HEK293T (cell line): ENCODE data around the gene IFT80.

ENCODE experiments used
- CTCF ChIA-PET: fragments of 350-600 bp; formaldehyde crosslinking; extraction: SDS; loops from one replicate; lab custom pipeline; 2021; ENCODE audit warnings: antibody characterized with exemption, inconsistent platforms; lab: Yijun Ruan, JAX
- POLR2A ChIA-PET: fragments of 350-600 bp; formaldehyde crosslinking; extraction: SDS; loops from one replicate; lab custom pipeline; 2020; ENCODE audit warnings: antibody characterized with exemption, inconsistent platforms; lab: Yijun Ruan, JAX
- DNase-seq: peaks from one replicate; pipeline ENCODE4 v3.0.0; 2012; ENCODE audit warnings: mixed read lengths; ENCODE audit errors: extremely low spot score
- ARNT ChIP-seq: fragments of 450-650 bp; IDR thresholded peaks from 2 replicates; pipeline ENCODE4 v1.6.1; 2017; ENCODE audit warnings: mild to moderate bottlenecking
- BHLHE40 ChIP-seq: fragments of 450-650 bp; IDR thresholded peaks from 2 replicates; pipeline ENCODE4 v1.6.1; 2016; ENCODE audit warnings: mild to moderate bottlenecking, moderate library complexity, borderline replicate concordance
- CTBP1 ChIP-seq: fragments of 450-650 bp; IDR thresholded peaks from 2 replicates; pipeline ENCODE4 v1.6.1; 2016; ENCODE audit warnings: borderline replicate concordance
- ELF4 ChIP-seq: fragments of 450-650 bp; IDR thresholded peaks from 2 replicates; pipeline ENCODE4 v1.6.1; 2017; ENCODE audit warnings: antibody characterized with exemption
- FOXA1 ChIP-seq: fragments of 450-650 bp; IDR thresholded peaks from 2 replicates; pipeline ENCODE4 v1.6.1; 2016; ENCODE audit warnings: mild to moderate bottlenecking
- FOXK2 ChIP-seq: fragments of 450-650 bp; IDR thresholded peaks from 2 replicates; pipeline ENCODE4 v1.6.1; 2016; ENCODE audit warnings: mild to moderate bottlenecking
- FOXM1 ChIP-seq: fragments of 450-650 bp; IDR thresholded peaks from 2 replicates; pipeline ENCODE4 v1.6.1; 2017; ENCODE audit warnings: mild to moderate bottlenecking, borderline replicate concordance
- HDGF ChIP-seq: fragments of 450-650 bp; IDR thresholded peaks from 2 replicates; pipeline ENCODE4 v1.6.1; 2017; ENCODE audit warnings: antibody characterized with exemption, borderline replicate concordance
- L3MBTL2 ChIP-seq: fragments of 450-650 bp; conservative IDR thresholded peaks from 2 replicates; pipeline ENCODE4 v1.6.1; 2016; ENCODE audit warnings: mild to moderate bottlenecking
- LEF1 ChIP-seq: fragments of 450-650 bp; IDR thresholded peaks from 2 replicates; pipeline ENCODE4 v1.6.1; 2017; ENCODE audit warnings: mild to moderate bottlenecking, borderline replicate concordance
- NFRKB ChIP-seq: fragments of 450-650 bp; IDR thresholded peaks from 2 replicates; pipeline ENCODE4 v1.6.1; 2016; ENCODE audit warnings: mild to moderate bottlenecking, moderate library complexity
- PKNOX1 ChIP-seq: fragments of 450-650 bp; IDR thresholded peaks from 2 replicates; pipeline ENCODE4 v1.6.1; 2016
- SP1 ChIP-seq: fragments of 450-650 bp; IDR thresholded peaks from 2 replicates; pipeline ENCODE4 v1.6.1; 2017
- SUZ12 ChIP-seq: fragments of 450-650 bp; IDR thresholded peaks from 2 replicates; pipeline ENCODE4 v1.6.1; 2016; ENCODE audit warnings: mild to moderate bottlenecking
- TARDBP ChIP-seq: fragments of 450-650 bp; IDR thresholded peaks from 2 replicates; pipeline ENCODE4 v1.6.1; 2016
- ZNF384 ChIP-seq: fragments of 450-650 bp; IDR thresholded peaks from 2 replicates; pipeline ENCODE4 v1.6.1; 2016

Gene IFT80

DNA sequence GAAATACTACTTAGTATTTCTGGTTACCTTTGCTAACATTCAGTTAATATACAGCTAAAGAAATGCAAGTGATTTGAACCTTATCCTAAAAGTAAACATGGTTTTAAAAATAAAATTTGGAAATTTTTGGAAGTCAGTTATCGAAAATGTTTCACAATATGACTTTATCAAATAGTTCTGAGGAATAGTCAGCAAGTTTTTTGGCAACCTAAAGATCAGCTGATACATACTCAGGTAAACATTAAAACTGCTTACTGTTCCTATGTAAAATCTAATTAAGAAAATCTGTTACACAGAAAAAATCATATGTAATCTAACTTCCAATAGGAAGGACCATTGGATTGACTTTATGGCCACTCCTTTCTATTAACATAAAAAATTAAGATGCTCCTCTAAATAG is 24.1 kb downstream of the IFT80 start:
- CTCF ChIA-PET = no interaction called here
- TF ChIP-seq LEF1 (no peak), ARNT (no peak), HDGF (no peak), CTBP1 (no peak), BHLHE40 (no peak), L3MBTL2 (no peak), SUZ12 (no peak)
- no peak for DNase-seq
- POLR2A ChIA-PET = no interaction called here

- no peak for DNase-seq
- ChIA-PET POLR2A (no interaction called here), CTCF (no interaction called here)
- TF ChIP-seq CTBP1 (no peak), FOXM1 (no peak), FOXK2 (no peak), ZNF384 (no peak), NFRKB (no peak), SUZ12 (no peak), FOXA1 (no peak), SP1 (no peak), ARNT (no peak), PKNOX1 (no peak), HDGF (no peak), L3MBTL2 (no peak), ELF4 (no peak), LEF1 (no peak), BHLHE40 (no peak), TARDBP (no peak)
Observed at GRCh38 chr3:160374472-160374871, 24.6 kb downstream of the IFT80 start.

DNA sequence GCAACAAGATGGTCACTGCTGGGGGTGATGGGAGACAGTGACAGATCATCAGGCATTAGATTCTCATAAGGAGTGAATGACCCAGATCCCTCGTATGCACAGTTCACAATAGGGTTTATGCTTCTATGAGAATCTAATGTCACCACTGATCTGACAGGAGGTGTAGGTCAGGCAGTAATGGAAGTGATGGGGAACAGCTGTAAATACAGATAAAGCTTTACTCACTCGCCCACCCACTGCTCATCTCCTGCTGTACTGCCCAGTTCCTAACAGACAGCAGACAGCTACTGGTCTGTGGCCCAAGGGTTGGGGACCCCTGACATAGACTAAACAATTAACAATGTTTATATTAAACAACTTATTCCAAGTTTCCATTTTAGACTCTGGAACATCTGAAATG is 25.4 kb downstream of the IFT80 start:
- DNase-seq = no peak
- ChIA-PET POLR2A (no interaction called here), CTCF (no interaction called here)
- TF ChIP-seq PKNOX1 (no peak), BHLHE40 (no peak), FOXA1 (no peak), TARDBP (no peak), FOXM1 (no peak), ELF4 (no peak), SP1 (no peak), ZNF384 (no peak), CTBP1 (no peak), HDGF (no peak), ARNT (no peak), SUZ12 (no peak), L3MBTL2 (no peak)

DNA sequence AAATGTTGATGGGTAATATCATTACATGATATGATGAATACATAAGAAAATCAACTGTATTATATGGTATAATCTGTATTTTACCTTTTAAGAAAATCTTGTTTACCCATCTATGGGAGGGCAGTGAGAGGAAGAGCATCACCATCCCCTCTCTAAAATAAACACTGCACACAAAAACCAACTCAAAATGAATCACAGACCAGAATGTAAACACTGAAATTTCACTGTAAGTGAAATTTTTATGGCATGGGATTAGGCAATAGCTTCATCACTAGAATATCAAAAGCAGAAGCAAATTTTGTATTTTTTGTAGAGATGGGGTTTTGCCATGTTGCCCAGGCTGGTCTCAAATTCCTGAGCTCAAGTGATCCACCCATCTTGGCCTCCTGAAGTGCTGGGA is 26.2 kb downstream of the IFT80 start:
- ChIA-PET CTCF (no interaction called here), POLR2A (no interaction called here)
- no peak for DNase-seq
- TF ChIP-seq FOXM1 = no peak
- no peak for TF ChIP-seq HDGF

GRCh38 chr3:160370987-160371857 is 27.8 kb downstream of the IFT80 start:
- no peak for DNase-seq
- ChIA-PET CTCF (no interaction called here), POLR2A (no interaction called here)
- TF ChIP-seq ARNT (no peak), TARDBP (no peak), SUZ12 (no peak), SP1 (no peak), L3MBTL2 (no peak), PKNOX1 (no peak), ELF4 (no peak), CTBP1 (no peak), NFRKB (no peak), FOXM1 (no peak), HDGF (no peak), FOXA1 (no peak)

GRCh38 chr3:160369784-160370183 is 29.2 kb downstream of the IFT80 start:
- DNase-seq = no peak
- POLR2A ChIA-PET = no interaction called here
- TF ChIP-seq ZNF384 (no peak), L3MBTL2 (no peak), CTBP1 (no peak)
- CTCF ChIA-PET = no interaction called here
